Measurements from ENCODE around the gene PIK3R2.

- TF ChIP-seq CTCF (conservative IDR thresholded peaks at IDR 0.05; ENCODE audit: low read depth in 2 of 2) (no peak), EZH2 (IDR thresholded peaks at IDR 0.05; ENCODE audit: low read depth, unreplicated experiment) (no peak), EZH2phosphoT487 (IDR thresholded peaks at IDR 0.05; ENCODE audit: unreplicated experiment) (no peak), CREB1 (CRISPR knock-in tag; IDR thresholded peaks at IDR 0.05; ENCODE audit: low read depth) (no peak), POLR2AphosphoS5 (IDR thresholded peaks at IDR 0.05; ENCODE audit: low read depth) (no peak), REST (IDR thresholded peaks at IDR 0.05; ENCODE audit: unreplicated experiment) (no peak), NANOG (IDR thresholded peaks at IDR 0.05; ENCODE audit: borderline replicate concordance) (no peak), ZNF114 (CRISPR knock-in tag; IDR thresholded peaks at IDR 0.05) (no peak), ETS1 (IDR thresholded peaks at IDR 0.05) (no peak), JUNB (IDR thresholded peaks at IDR 0.05; ENCODE audit: unreplicated experiment) (no peak), STAT1 (IDR thresholded peaks at IDR 0.05; ENCODE audit: unreplicated experiment) (no peak)
Observed at GRCh38 chr19:18110609-18111232, 42.2 kb upstream of the PIK3R2 start.

Measured in GM23338 (cell line).